Ascending aorta (tissue), 2 donors: ENCODE measurements around the gene RBM33. TPM values are rescaled to one million over a fixed set of nuclear protein-coding genes. Genes with fewer than 3 reads are reported as not detected.

Source experiments
- DNase-seq, 2 donors: peaks; one replicate each; pipeline ENCODE4 v3.0.0-alpha.2; 2019; ENCODE audit warnings: low spot score in 2 of 2
- H3K27ac ChIP-seq, 2 donors: fragments of 200-600 bp; sonication (generic); one replicate each; pipeline ENCODE4 v1.5.1; 2016 to 2017; ENCODE audit warnings: mild to moderate bottlenecking in 1 of 2
- H3K27me3 ChIP-seq: fragments of 200-600 bp; sonication (generic); one replicate; pipeline ENCODE4 v1.5.1; 2017
- H3K36me3 ChIP-seq, 2 donors: fragments of 200-600 bp; sonication (generic); one replicate each; pipeline ENCODE4 v1.5.1; 2016
- H3K4me1 ChIP-seq, 2 donors: fragments of 200-600 bp; sonication (generic); one replicate each; pipeline ENCODE4 v1.5.1; 2016 to 2017; ENCODE audit warnings: mild to moderate bottlenecking in 1 of 2
- H3K4me3 ChIP-seq, 2 donors: fragments of 200-600 bp; sonication (generic); one replicate each; pipeline ENCODE4 v1.5.1; 2016 to 2017; ENCODE audit warnings: mild to moderate bottlenecking in 1 of 2
- H3K9me3 ChIP-seq, 2 donors: fragments of 200-600 bp; sonication (generic); one replicate each; pipeline ENCODE4 v1.5.1; 2016
- intact Hi-C: fragments of 100-400 bp; cut with DNase I; formaldehyde crosslinking; loops from one replicate; pipeline ENCODE4 v1.15.1; 2023
- total RNA-seq: library from RNA; depleted of rRNA; stranded (reverse); fragments of >200 nt; gene quantifications from one replicate; pipeline ENCODE4 v1.1.0, GENCODE V29; 2016
- TF ChIP-seq, protein P1 (sequence below), 3 experiments: fragments of 200-600 bp in 2 of 3; fragments of 450-650 bp in 1 of 3; sonication (generic) in 2 of 3; IDR thresholded peaks; one replicate each; pipeline ENCODE4 v1.5.1; 2016 to 2019; ENCODE audit warnings: antibody characterized with exemption in 3 of 3, mild to moderate bottlenecking in 1 of 3, moderate library complexity in 1 of 3

The RBM33 gene
- total RNA-seq, 1 donor from 2014 or later = 44.2 TPM

DNA sequence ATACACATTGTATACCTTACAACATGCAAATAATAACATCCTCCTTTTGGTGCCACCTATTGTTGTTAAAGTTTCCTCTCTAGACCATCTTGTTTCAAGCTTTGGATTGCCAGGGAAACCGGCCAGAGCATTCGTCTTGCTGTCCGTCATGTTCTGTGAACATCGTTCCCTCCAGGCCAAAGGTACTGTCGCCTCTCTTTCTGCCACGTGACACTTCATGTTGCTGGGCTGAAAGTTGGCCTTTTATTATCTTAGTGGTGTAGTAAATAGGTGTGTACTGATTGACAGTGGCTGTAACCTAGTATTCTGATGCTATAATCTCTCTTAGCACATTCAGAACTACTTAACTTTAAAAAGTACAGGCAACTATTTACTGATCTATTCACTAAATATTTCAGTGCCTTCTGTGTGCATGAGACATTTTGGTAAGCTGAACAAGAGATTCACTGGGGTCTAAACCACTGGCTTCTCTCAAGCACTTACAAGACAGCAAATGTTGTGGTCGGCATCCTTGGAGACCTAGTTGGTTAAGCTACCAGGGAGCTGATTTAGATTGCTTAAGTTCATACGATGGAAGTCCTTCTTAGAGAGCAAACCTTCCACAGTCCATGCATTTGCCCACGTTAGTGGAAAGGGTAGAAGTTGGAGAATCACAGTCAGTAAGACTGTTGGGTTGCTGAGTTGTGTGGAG is 115.4 kb downstream of the RBM33 start:
- no peak overlapping the region for H3K4me3 ChIP-seq
- H3K9me3 ChIP-seq = no peaks in the 10 kb centered on the region
- peaks cover 15 to 16% of the 10 kb centered on the region in 2 donors for H3K36me3 ChIP-seq
- no peak for DNase-seq
- H3K4me1 ChIP-seq = no peaks in the 10 kb centered on the region
- no peaks in the 10 kb centered on the region for H3K27me3 ChIP-seq
- intact Hi-C loops = loop anchor here (10.0 kb wide), 1 partner anchor 835 kb away; no protein-coding TSS in a partner anchor
- no peak overlapping the region for H3K27ac ChIP-seq
- TF ChIP-seq, protein P1, sequence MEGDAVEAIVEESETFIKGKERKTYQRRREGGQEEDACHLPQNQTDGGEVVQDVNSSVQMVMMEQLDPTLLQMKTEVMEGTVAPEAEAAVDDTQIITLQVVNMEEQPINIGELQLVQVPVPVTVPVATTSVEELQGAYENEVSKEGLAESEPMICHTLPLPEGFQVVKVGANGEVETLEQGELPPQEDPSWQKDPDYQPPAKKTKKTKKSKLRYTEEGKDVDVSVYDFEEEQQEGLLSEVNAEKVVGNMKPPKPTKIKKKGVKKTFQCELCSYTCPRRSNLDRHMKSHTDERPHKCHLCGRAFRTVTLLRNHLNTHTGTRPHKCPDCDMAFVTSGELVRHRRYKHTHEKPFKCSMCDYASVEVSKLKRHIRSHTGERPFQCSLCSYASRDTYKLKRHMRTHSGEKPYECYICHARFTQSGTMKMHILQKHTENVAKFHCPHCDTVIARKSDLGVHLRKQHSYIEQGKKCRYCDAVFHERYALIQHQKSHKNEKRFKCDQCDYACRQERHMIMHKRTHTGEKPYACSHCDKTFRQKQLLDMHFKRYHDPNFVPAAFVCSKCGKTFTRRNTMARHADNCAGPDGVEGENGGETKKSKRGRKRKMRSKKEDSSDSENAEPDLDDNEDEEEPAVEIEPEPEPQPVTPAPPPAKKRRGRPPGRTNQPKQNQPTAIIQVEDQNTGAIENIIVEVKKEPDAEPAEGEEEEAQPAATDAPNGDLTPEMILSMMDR (IDR thresholded peaks at IDR 0.05) = no peak

DNA sequence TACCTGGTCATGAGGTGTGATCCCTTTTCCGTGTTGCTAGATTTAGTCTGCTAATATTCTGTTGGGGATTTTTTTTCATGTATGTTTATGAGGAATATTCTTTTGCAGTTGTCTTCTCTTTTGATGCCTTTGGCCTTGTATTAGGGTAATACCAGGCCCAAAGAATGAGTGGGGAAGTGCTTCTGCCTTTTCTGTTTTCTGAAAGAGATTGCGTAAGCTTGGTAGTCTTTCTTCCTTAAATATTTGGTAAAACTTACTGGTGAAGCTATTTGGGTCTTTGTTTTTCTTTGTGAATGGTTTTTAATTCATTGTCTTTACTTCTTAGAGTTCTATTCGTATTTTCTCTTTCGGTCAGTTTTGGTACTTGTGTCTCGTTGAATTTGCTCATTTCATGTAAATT is 116.7 kb downstream of the RBM33 start:
- no peak for DNase-seq
- H3K27ac ChIP-seq = no peak overlapping the region
- TF ChIP-seq, protein P1 (IDR thresholded peaks at IDR 0.05) = no peak
- no peaks in the 10 kb centered on the region for H3K9me3 ChIP-seq
- no peaks in the 10 kb centered on the region for H3K27me3 ChIP-seq
- H3K4me1 ChIP-seq = no peaks in the 10 kb centered on the region
- intact Hi-C loops = loop anchor here (10.0 kb wide), 1 partner anchor 836 kb away; no protein-coding TSS in a partner anchor
- H3K36me3 ChIP-seq = peaks cover 28% of the 10 kb centered on the region in 2 donors
- no peak overlapping the region for H3K4me3 ChIP-seq

DNA sequence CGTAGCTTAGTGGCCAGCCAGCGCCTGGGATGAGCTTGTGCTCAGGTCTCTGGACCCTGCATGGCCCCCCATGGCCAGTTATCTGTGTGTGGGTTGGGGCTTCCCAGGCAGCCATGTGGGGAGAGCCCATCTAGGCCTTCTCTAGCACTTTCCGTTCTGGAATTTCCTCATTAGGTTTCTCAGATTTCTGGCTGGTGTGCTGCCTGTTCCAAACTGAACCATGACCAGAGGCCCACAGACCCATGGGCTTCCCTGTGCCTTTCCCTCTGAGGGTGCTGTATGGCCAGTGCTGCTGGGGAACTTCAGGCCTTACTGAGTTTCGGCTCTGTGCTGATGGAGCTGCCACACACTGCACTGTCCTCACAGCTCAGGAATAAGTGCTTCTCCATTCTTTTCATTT is 117.6 kb downstream of the RBM33 start:
- no peaks in the 10 kb centered on the region for H3K4me1 ChIP-seq
- no peak overlapping the region for H3K4me3 ChIP-seq
- intact Hi-C loops = loop anchor here (10.0 kb wide), 1 partner anchor 837 kb away; no protein-coding TSS in a partner anchor
- H3K27me3 ChIP-seq = no peaks in the 10 kb centered on the region
- no peaks in the 10 kb centered on the region for H3K9me3 ChIP-seq
- TF ChIP-seq, protein P1 (IDR thresholded peaks at IDR 0.05) = no peak
- no peak overlapping the region for H3K27ac ChIP-seq
- H3K36me3 ChIP-seq = peaks cover 34 to 36% of the 10 kb centered on the region in 2 donors
- no peak for DNase-seq

DNA sequence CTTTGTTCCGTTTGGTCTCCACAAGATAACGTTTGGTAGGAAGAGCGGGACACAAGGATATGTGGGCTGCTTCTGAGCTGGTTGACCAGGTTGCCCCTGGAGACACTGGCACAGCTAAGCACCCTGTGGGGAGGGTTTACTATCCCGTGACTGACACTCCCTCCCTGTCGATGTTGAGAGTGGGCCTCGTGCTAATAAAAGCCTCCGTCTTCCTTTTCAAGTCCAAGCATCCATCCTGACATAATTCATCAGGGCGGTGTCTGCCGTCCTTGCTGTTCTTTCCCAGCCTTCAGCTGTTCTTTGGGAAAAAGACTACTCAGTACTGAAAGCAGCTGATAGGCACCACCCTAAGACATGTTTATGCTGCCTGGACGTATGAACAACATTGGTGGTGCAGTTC is 118.2 kb downstream of the RBM33 start:
- TF ChIP-seq, protein P1 (IDR thresholded peaks at IDR 0.05) = no peak
- intact Hi-C loops = loop anchor here (10.0 kb wide), 1 partner anchor 838 kb away; no protein-coding TSS in a partner anchor
- Histone ChIP-seq H3K9me3 (no peaks in the 10 kb centered on the region), H3K27ac (no peak overlapping the region), H3K4me3 (no peak overlapping the region), H3K4me1 (no peaks in the 10 kb centered on the region), H3K36me3 (peaks cover 37 to 42% of the 10 kb centered on the region in 2 donors), H3K27me3 (no peaks in the 10 kb centered on the region)
- DNase-seq = no peak

DNA sequence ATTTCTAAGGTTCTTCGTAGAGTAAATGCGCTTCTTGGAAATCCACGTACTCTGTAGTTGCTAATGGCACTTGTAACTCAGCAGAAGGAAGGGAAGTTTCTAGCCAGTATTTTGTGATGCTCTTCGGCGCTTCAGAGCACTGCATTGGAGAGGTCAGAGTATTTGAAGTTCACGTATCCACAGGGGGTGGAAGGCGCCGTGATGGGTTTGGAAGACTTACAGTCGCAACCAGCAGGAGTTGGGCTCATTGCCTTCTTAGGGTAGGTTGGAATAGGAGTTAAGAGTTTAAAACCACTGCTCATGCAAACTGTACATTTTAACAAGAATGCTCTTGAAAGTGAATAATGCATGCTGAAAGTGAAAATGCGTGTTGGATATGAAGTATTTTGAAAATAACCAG is 118.7 kb downstream of the RBM33 start:
- peaks cover 42 to 47% of the 10 kb centered on the region in 2 donors for H3K36me3 ChIP-seq
- intact Hi-C loops = loop anchor here (10.0 kb wide), 1 partner anchor 838 kb away; no protein-coding TSS in a partner anchor
- no peaks in the 10 kb centered on the region for H3K9me3 ChIP-seq
- no peak overlapping the region for H3K27ac ChIP-seq
- H3K4me3 ChIP-seq = no peak overlapping the region
- H3K27me3 ChIP-seq = no peaks in the 10 kb centered on the region
- H3K4me1 ChIP-seq = no peaks in the 10 kb centered on the region
- TF ChIP-seq, protein P1 (IDR thresholded peaks at IDR 0.05) = no peak
- DNase-seq = no peak
